ENCODE results near the gene EPHB2.

EPHB2 gene

GRCh38 chr1:22864886-22865285 is 154.2 kb downstream of the EPHB2 start:
- no peak for DNase-seq

DNA sequence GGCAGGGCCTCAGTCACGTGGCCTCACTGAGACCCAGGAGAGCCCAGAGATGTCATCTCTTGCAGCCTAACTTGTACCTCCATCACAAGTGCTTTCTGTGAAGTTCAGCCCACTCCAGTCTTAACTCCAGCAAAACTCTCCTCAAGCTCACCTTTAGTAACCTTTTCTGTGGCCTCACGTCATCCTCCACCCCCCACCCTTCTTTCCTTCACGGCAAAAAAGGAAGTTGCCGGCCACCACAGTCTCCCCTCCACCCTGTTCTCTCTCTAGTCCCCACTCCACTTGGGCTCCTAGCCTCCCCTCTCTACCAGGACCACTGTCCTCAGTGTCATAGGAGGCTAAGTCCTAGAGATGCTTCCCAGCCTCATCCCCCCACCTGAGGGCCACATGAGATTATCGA is 155.1 kb downstream of the EPHB2 start:
- no peak for DNase-seq

DNA sequence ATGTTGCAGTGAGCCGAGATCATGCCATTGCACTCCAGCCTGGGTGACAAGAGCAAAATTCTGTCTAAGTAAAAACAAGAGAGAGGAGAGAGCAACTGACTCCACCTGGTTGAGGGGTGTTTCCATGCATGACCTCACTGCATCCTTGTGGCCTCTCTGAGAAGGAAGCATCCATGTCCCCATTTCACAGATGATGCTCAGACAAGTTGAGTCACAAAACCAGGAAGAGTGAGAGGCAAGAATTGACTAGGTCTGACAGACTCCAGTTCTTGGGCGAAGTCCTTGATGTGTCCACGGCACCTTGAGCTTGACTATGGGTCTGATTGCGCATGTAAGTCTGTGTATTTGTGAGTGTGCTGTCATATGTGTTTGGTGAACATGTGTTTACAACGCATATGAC is 156.2 kb downstream of the EPHB2 start:
- DNase-seq, result no peak

- DNase-seq, result no peak
These were observed 157.7 kb downstream of the EPHB2 start for GRCh38 chr1:22868331-22868730.

DNA sequence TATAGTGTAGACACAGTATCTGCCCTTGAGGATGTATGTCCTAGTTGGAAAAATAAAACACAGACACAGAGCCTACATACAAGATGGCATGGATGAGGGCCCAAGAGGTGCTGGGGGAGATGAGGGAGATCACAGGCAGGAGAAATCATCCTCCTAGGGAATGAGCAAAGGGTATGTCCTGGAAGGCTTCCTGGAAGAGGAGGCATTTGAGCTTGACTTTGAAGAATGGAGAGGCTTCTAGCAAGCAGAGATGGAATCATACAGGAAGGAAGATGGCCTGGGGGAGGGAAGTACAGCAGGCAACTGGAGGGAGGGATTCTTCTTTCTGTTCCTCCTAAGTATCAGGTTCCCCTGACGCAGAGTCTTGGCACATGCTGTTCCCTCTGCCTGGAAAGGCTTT is 158.7 kb downstream of the EPHB2 start:
- no peak for DNase-seq

DNA sequence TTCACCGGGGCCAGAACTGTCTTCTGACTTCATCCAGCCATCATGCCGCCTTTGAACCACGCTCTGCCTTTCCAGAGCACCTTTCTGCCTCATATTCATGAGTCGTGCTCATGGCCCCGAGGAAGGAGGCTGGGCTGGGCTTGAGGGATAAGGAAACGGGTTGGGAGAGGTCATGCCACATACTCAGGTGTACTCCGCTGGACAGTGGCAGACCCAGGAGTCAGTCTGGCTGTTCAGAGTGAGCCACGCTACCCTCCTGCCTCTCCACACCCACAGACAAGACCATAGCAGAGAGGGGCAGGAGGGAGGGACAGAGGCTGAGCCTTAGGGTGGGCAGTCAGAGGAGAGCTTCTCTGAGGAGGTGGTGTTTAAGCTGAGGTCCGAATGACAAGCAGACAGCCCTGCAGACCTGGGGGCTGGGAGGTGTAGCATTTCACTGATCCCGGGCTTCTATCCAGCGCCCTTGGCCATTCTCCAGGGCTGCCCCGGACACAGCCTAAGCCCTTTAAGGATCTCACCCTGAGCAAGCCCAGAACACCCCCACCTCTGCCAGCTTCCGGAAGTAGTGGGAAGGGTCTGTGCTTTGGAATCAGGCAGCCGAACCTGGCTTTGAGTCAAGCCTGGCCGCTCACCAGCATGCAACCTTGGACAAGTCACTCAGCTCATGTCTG is 159.7 kb downstream of the EPHB2 start:
- DNase-seq, result no peak

GRCh38 chr1:22872981-22873664 is 162.5 kb downstream of the EPHB2 start:
- no peak for DNase-seq

DNA sequence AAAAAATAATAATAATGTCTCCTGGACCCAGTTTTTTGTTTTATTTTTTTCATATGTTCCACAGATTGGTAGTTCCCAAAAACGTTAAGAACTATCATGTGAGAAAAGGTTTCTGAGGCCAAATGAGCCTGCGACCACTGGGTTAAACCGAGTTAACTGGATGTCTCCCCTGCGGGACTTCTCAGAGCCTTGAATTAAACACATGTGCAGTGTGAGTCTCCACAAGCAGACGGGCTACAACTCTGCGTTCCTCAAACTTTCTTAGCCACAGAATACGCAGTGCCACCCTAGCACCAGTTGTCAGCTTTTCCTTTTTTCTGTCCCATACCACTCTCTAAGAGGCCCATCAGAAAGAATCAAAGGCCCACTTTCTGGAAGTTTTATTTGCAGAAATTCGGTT is 164.1 kb downstream of the EPHB2 start:
- no peak for DNase-seq

DNA sequence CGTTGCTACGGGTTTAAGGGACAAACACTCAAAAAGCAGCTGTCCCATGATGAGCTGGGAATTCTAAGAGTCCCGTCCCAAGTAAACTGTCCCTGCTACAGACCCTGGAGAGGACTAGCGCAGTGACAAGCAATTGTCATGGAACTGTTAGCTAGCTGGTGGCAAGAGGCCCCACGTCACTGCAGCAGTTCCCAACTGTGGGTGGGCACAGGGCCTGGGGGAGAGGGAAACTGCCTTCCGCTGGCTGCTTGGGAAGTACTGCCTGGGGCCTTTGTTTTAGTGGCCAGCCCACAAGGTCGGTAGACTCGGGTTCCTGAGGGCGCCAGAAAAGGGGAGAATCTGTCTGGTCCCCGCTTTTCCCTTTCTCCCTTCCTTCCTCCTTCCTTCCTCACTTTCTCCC is 164.6 kb downstream of the EPHB2 start:
- no peak for DNase-seq

DNA sequence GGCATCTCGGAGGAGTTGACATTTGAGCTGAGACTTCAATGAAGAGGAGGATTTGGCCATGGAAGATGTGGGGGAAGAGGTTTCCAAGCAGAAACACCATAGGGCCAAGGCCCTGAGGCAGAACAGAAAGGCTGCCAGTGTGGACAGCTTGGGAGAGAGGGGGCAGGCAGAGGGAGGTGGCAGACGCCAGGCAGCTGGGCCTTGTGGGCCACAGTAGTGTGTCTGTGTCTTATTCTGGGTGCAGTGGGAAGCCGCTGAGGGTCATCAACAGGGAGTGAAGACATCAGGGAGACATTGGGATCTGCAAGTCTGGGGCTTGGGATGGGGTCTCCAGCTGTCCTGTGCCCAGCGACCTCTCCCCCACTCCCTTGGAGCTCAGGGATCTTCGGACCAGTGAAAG is 165.2 kb downstream of the EPHB2 start:
- no peak for DNase-seq

DNA sequence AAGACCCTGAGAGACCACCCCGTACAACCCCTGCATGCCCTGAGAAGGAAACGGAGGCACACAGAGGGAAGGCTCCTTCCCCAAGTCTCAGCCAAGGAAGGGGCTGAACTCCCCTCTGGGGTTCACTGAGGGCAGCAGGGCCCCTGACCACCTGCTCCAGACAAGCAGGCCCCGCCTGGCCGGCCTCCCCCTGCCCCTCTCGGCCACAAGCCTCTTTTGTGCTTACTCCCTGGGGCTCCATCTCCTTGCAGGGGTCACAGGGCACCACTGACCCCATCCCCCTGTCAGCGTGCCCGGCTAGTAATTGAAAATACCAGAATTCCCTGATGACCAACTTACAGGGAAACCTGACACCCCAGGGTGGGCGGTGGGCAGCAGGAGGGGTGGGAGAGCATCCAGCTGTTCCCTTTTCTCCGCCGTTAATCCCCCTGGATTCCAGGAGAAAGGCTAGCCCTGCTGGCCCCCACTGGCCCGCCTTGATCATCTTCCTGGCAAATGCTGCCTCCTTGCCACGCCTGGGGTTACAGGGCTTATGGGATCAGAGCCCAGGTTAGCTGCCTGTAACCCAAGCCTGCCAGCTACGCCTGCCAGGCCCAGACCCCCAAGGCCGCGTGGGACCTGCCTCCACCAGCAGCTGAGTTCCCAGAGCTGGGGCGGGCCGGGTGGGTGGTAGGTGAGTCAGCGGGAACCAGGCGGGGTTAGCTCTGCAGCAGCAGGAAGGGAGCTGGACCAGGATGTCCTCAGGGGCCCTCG is 165.9 kb downstream of the EPHB2 start:
- DNase-seq, result no peak

GRCh38 chr1:22877112-22877915 is 166.7 kb downstream of the EPHB2 start:
- DNase-seq, result no peak

- no peak for DNase-seq
These were observed 167.3 kb downstream of the EPHB2 start for GRCh38 chr1:22877980-22878379.

DNA sequence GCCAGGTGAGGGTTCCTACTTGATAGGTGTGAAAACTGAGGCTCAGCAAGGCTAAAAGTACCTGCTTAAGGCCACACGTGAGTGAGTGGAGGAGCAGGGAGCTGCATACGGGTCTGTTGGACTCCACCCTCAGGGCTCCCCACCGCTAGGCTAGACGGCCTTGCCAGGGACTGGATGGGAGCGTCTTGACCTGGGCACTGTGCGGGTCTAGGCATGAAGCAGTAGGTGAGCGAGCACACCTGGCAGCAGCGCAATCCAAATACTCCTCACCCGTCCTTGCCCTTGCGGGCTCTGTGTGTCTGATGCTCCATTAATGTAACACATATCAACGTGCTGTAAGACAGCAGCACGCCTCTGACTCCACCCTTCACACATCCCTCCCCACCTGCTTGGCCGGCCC is 168.0 kb downstream of the EPHB2 start:
- no peak for DNase-seq

GRCh38 chr1:22879445-22879844 is 168.8 kb downstream of the EPHB2 start:
- no peak for DNase-seq

DNA sequence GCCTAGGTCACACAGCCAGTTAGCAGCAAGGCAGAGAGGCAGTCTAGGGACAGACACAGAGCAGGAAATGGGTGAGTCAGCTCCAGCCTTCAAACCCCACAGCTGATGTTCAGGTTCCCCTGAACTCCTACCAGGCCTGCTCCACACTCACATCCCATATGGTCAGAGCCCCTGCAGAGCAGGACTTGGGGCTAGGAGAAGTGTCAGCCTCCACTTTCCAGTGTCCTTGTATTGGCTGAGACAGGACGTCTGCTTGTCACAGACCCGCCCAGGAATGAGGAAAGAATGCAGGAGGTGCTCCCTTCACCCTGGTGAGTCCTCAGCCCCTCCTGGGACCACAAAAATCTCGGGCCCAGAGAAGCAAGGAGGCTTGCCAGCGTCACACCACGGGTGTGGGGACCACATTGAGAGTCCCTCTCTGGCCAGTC is 169.5 kb downstream of the EPHB2 start:
- no peak for DNase-seq

- no peak for DNase-seq
These were observed 172.8 kb downstream of the EPHB2 start for GRCh38 chr1:22883406-22883805.

- DNase-seq, result no peak
These were observed 174.3 kb downstream of the EPHB2 start for GRCh38 chr1:22884806-22885530.

GRCh38 chr1:22886211-22886610 is 175.6 kb downstream of the EPHB2 start:
- no peak for DNase-seq

GRCh38 chr1:22887491-22887890 is 176.9 kb downstream of the EPHB2 start:
- DNase-seq, result no peak

- no peak for DNase-seq
These were observed 177.9 kb downstream of the EPHB2 start for GRCh38 chr1:22888320-22889075.

Measured in activated T-cell treated with anti-CD3 and anti-CD28 coated beads for 4 hours (primary cell).